Inflammatory macrophage treated with lipopolysaccharide for 1 hour (primary cell): Measurements from ENCODE around the gene AP2A1.

ENCODE experiments used
- DNase-seq, 2 donors: peaks; one replicate each; pipeline ENCODE4 v3.0.0-alpha.2; 2020 to 2022

AP2A1 gene

GRCh38 chr19:49766007-49766929, 533 bp upstream of the AP2A1 start:
- DNase-seq: peak; percentile 99 to 100

- DNase-seq: no peak
Measured at GRCh38 chr19:49767381-49767780, 580 bp downstream of the AP2A1 start.

- DNase-seq: no peak
Measured at GRCh38 chr19:49767967-49768581, 1.3 kb downstream of the AP2A1 start.

- no peak for DNase-seq
Measured at GRCh38 chr19:49770529-49770928, 3.7 kb downstream of the AP2A1 start.

- DNase-seq: no peak
Measured at GRCh38 chr19:49771674-49772139, 4.9 kb downstream of the AP2A1 start.

- DNase-seq: no peak
Measured at GRCh38 chr19:49772850-49773432, 6.1 kb downstream of the AP2A1 start.

GRCh38 chr19:49773663-49774350, 7.0 kb downstream of the AP2A1 start:
- no peak for DNase-seq

- no peak for DNase-seq
Measured at GRCh38 chr19:49774969-49775368, 8.2 kb downstream of the AP2A1 start.

DNA sequence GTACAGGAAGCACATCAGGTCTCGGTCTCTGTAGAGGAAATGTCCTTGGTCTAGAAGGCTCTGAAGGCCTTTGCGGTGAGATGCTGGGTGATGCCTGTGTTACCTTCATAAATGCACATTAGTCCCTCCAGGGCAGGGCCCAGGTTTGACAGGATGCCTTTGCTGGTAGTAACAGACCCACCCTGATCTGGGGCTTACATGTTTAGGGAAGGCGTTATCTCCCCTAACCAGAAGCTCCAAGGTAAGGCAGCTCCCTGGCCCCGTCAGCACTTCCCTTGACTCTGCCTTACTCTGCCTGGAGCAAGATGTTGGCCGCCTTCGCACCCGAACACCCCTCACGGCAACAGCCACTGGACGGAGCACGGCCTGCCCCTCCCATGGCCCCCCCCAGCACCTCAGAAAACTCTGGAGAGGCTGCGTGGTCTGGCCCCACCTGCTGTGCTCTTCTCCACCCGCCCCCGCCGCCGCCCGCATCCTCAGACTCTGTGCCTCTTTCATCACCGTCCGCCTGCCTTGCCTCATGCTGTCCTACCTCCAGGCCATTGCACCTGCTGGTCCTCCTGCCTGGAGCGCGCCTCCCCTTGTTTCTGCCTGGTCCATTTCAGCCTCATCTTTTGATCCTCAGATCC, 9.1 kb downstream of the AP2A1 start:
- no peak for DNase-seq

- no peak for DNase-seq
Measured at GRCh38 chr19:49776371-49776764, 9.6 kb downstream of the AP2A1 start.

DNA sequence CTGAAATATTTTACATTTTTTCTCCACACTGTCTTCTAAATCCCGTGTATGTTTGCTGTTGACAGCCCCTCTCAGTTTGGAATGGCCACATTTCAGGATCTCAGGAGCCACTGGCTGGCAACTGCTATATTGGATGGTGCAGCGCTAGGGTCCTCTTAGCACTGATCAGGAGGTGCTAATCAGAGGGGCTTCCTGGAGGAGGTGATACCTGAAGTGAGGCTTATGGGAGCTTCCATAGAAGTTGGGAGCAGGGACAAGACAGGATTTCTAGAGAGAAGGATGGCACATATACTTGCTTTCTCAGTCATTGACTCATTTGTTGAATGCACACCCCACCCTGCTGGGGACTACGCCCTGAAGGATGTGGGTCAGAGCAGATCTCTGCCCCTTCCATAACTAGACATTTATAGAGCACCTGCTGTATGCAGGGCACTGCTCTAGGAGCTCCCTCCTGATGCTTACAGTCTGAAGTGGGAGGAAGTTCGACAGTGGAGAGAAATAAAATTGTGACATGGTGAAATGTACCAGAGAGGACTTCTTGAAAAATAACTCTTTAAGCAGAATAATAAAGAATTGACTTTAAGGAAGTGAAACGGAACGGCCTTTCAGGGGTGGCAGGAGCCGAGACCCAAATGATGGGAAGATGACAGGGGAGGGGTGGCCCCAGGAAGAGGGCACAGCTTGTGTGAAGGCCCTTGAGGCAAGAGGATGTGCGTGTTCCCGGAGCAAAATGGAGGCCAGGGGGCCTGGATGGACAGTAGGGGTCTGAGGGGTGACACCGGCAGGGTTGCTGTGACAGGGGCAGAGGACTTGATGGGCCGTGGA, 13.1 kb downstream of the AP2A1 start:
- peak; percentile 42 to 70 for DNase-seq

DNA sequence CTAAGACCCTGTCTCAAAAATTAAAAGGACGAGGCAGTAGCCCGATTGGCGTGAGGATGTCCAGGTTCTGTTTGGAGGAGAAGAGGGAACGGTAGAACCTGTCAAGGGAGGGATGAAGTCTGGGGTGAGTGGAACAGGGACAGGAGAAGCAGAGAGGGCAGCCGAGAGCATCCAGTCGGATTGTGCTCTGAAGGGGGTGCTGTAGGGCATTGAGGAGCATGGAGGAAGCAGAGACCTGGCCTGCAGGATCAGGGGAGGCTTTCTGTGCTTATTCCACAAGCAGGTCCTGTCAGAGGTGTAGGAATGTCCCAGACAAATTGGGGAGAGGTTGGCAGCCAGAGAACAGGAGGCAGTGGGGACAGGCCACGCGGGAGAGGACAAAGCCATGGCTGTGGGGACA, 14.1 kb downstream of the AP2A1 start:
- no peak for DNase-seq

- DNase-seq: no peak
Measured at GRCh38 chr19:49781394-49781793, 14.6 kb downstream of the AP2A1 start.

DNA sequence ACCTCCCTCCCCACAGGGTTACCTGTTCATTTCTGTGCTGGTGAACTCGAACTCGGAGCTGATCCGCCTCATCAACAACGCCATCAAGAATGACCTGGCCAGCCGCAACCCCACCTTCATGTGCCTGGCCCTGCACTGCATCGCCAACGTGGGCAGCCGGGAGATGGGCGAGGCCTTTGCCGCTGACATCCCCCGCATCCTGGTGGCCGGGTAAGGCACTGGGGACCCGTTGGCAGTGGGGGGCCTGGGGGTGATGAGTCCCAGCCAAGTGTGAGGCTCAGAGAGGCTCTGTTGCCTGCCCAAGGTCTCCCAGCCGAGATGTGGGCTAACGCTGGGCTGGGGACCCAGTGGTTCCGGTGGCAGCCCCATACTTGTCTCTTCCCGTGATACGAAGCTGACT, 15.7 kb downstream of the AP2A1 start:
- no peak for DNase-seq

DNA sequence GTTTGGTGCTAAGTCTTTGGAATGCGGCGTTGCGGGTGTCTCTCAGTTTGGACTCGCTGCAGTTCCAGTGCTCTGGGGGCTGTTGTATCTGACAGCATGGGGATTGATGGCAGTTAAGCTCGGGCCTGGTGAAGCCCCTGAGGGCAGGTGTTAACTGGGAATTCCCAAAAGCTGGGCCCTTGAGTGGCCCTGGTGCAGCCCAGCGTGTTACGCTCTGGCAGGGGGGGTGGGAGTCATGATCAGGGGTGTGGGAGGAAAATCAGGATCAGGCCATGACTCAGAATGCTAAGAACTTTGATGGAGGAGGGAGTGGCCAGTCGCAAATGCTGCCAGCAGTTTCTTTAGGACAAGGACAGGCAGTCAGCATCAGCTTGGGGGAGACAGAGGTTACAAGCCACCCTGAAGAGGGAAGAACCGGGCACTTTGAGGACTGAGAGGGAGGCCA, 19.6 kb downstream of the AP2A1 start:
- no peak for DNase-seq

DNA sequence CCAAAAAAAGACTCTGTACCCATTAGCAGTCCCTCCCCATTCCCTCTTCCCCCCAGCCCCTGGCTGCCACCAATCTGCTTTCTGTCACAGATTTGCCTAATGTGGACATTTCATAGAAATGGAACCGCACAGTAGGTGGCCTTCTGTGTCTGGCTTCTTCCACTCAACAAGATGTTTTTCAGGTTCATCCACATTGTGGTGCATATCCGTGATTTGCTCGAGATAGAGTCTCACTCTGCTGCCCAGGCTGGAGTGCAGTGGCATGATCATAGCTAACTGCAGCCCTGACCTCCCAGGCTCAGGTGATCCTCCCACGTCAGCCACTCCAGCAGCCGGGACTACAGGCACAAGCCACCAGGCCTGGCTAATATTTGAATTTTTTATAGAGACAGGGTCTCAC, 20.9 kb downstream of the AP2A1 start:
- no peak for DNase-seq

GRCh38 chr19:49788857-49789256, 22.1 kb downstream of the AP2A1 start:
- no peak for DNase-seq

- DNase-seq: no peak
Measured at GRCh38 chr19:49790866-49791265, 24.1 kb downstream of the AP2A1 start.

- no peak for DNase-seq
Measured at GRCh38 chr19:49791776-49792445, 25.1 kb downstream of the AP2A1 start.

GRCh38 chr19:49792829-49793560, 26.2 kb downstream of the AP2A1 start:
- no peak for DNase-seq

DNA sequence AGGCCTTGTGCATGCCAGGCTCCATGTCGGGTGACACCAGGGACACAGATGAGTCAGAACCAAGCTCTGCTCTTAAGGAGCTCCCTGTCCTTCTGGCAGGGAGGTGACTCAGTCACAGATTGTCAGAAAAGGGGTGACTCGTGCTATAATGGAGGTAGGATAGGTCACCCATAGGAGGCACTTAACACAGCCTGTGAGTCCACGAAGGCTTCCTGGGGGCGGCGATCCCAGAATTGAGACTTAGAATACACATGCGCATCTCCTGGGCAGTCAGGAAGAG, 26.7 kb downstream of the AP2A1 start:
- DNase-seq: peak in 1 of 2 donors; percentile 9
